ENCODE results near the gene DGKI.

DNA sequence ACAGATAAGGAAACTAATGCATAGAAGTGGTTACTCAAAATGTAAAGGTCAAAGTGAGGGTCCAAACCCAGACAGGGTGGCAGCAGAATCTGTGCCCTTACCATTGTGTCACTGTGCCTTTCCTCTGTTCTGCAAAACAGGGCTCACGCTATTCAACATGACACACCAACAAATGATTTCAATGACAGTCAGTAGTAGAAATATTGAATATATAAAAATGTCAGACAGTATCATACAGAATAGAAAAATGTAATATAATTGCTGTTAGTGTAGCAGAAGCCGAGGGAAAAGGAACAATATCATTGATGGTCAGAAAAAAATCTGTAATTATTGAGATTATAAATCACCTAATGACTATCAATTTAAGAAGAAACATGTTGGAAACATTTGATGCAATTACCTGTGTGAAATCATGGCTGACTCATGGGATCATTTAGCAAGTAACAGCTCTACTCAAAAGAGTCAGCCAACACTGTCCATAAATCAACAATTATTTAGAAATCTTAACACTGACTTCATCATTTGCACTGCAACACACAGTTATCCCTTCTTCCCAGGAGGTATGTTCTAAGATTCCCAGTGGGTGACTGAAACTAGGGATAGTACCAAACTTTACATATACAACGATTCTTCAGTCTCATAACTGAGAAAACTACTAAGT is 198.7 kb downstream of the DGKI start:
- TF ChIP-seq CTCF (IDR thresholded peaks at IDR 0.05 in 2 of 3, conservative IDR thresholded peaks at IDR 0.05 in 1 of 3; ENCODE audit: borderline replicate concordance in 1 of 3, insufficient read depth in 1 of 3, low read depth in 2 of 3, low read length in 2 of 3) (no peak), EZH2 (IDR thresholded peaks at IDR 0.05) (no peak), JUND (IDR thresholded peaks at IDR 0.05) (no peak), POLR2A (IDR thresholded peaks at IDR 0.05; ENCODE audit: borderline replicate concordance, extremely low read depth, insufficient read depth, insufficient read length) (no peak)

All from HCT116 (cell line).